HG03565 (cell line): ENCODE measurements around the gene PANX2.

Experiments used
- ATAC-seq: cut with Tn5 transposase; IDR thresholded peaks from one replicate; pipeline ENCODE4 v1.9.1; 2021; ENCODE audit warnings: mild to moderate bottlenecking, moderate library complexity; ENCODE audit not compliant: unreplicated experiment

PANX2 gene

DNA sequence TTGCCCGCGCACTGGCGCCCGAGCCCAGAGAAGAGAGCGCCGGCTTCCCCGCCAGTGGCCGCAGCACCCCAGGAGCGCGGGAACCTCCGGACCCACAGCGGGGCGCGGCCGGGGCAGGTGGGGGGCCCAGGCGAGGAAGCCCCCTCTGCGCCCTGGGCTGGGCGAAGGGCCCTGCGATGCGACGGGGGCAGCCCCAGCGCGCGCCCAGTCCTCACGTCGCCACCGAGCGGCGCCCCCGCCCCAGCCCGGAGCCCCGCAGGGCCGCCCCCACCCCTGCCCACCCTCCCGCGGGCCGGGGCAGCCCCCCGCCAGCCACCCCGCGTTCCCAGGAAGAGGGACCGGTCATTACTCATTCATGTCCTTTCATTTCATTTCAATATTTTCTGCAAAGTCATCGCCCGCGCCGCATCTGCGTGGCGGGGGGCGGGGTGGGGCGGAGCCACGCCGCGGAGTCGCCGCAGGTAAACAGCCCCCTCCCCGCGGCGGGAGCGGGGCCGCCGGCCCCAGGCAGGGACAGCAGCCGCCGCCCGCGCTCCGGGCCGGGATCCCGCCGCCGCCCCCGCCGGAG is 673 bp upstream of the PANX2 start:
- ATAC-seq = no peak

- no peak for ATAC-seq
Measured at GRCh38 chr22:50171319-50171964, 911 bp downstream of the PANX2 start.

- ATAC-seq = no peak
Measured at GRCh38 chr22:50171965-50172421, 1.5 kb downstream of the PANX2 start.

DNA sequence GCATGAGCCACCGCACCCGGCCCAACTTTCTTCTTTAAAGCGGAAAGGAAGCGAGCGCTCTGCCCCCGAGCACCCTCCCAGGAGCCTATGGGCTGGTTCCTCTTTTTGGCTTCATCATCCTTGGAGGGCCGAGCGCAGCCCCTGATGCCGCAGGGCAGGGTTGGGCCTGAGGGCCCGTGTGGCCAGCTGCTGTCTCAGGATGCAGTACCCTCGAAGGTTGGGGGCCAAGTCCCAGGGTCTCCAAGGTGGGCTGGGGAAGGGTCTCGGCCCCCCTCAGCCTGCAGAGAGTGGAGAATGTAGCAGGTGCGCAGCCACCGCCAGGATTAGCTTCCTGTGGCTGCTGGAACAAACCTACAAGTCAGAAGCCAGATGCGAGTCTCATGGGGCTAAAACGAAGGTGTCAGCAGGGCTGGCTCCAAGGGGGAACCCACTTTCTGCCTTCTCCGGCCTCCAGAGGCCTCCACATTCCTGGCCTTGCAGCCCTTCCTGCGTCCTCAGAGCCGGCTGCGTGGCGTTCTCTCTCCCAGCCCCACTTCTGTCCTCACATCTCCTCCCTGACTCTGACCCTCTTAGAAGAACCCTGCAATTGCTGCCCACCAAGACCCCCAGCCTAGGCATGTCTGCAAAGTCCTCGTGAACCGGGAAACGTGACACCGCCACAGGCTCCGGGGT is 2.9 kb downstream of the PANX2 start:
- ATAC-seq = no peak

- no peak for ATAC-seq
Measured at GRCh38 chr22:50173983-50174355, 3.4 kb downstream of the PANX2 start.

DNA sequence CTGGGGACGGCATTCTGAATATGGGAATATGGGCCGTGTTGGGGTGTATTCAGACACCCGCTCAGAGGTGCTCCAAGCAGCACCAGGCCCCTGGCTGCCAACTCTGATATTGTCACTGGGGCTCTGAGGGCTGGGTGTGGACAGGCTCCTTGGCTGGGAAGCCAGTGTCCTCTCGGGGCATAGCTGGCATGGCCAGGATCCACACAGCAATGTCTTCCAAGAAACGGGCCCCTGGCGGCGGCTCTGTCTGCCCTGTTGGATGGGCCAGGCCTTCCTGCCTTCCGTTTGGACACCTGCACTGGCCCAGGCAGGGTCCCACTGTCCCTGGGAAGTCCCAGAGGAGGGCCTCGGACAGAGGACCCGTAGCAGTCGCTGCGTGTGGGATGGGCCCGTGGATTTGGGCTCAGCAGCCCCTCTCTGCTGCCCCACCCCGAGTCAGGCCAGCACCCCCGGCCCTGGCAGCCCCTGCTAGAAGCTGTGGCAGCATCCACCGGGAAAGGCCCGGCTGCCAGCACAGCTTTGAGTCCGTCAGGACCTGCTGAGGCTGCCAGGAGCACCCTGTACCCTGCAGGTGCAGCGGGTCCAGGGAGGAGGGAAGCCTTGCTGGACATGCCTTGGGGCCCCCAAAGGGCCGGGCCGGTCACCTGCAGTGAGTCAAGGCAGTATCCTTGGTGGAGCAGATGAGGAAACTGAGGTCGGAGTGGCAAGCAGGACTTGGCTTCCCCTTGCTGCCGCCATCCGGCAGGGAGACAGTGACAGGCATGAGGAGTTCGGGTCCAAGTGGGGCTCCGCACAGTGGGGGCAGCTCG is 4.1 kb downstream of the PANX2 start:
- ATAC-seq = no peak

GRCh38 chr22:50175191-50175461 is 4.6 kb downstream of the PANX2 start:
- ATAC-seq = no peak

- ATAC-seq = no peak
Measured at GRCh38 chr22:50175921-50176849, 5.7 kb downstream of the PANX2 start.

DNA sequence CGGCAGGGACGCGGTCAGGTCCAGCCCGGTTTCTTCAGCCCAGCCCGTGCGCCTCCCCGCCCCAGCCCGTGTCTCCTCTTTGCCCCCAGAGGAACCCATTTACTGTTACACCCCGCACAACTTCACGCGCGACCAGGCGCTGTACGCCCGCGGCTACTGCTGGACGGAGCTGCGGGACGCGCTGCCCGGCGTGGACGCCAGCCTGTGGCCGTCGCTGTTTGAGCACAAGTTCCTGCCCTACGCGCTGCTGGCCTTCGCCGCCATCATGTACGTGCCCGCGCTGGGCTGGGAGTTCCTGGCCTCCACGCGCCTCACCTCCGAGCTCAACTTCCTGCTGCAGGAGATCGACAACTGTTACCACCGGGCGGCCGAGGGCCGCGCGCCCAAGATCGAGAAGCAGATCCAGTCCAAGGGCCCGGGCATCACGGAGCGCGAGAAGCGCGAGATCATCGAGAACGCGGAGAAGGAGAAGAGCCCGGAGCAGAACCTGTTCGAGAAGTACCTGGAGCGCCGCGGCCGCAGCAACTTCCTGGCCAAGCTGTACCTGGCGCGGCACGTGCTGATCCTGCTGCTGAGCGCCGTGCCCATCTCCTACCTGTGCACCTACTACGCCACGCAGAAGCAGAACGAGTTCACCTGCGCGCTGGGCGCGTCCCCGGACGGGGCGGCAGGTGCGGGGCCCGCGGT is 6.5 kb downstream of the PANX2 start:
- ATAC-seq = no peak

GRCh38 chr22:50177537-50178470 is 7.3 kb downstream of the PANX2 start:
- no peak for ATAC-seq

DNA sequence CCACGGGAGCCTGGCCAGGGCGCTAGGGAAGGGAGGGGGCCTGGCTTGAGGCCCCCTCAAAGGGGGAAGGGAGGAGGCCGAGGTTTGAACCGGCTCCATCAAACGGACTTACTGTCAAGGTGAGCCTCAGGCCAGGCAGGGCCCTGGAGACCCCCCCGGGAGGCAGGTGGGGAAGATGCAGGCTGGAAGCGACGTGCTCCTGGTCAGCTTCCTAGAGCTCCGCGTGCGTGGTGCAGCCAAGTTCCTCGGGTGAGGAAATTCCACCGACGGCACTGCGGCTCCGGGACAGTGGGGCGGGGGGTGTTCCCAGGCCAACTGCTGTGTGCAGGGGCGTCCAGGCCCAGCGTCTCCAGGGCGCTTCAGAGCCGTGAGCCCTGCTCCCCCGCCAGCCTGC is 7.9 kb downstream of the PANX2 start:
- ATAC-seq = no peak

- ATAC-seq = no peak
Measured at GRCh38 chr22:50178871-50179869, 8.6 kb downstream of the PANX2 start.

DNA sequence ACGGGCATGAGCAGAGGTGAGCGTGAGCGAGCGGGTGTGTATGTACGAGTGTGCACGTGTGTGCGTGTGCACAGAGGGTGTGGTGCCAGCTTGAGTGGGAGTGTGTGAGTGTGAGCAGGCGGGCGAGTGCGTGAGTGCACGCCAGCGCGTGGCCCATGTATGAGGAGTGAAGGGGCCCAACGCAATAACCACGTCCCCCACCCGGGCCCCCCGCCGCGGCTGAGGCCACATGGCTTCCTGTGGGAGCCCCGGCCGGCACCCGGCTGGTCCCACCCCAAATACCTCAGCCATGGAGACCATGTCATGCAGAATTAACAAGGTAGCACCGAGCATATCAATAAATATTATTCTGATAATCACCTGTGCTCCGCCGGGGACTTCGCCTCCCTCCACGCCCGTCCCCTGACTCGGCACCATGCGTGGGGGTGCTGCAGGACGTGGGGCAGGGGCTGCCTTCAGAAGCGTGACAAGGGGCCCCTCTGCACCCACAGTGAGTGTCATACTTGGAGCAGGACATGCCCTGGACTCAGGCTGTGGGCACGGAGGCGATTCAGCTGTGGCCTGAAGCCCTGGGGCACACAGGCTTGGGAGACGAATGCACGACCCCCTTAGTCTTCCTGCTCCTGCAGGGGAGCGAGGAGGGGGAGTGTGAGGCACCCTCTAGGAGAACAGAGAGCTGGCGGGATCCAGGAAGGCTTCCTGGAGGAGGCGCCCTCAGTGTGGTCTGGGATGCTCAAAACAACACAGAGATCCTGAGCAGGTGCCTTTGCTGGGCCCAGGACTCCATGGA is 9.6 kb downstream of the PANX2 start:
- ATAC-seq = no peak

DNA sequence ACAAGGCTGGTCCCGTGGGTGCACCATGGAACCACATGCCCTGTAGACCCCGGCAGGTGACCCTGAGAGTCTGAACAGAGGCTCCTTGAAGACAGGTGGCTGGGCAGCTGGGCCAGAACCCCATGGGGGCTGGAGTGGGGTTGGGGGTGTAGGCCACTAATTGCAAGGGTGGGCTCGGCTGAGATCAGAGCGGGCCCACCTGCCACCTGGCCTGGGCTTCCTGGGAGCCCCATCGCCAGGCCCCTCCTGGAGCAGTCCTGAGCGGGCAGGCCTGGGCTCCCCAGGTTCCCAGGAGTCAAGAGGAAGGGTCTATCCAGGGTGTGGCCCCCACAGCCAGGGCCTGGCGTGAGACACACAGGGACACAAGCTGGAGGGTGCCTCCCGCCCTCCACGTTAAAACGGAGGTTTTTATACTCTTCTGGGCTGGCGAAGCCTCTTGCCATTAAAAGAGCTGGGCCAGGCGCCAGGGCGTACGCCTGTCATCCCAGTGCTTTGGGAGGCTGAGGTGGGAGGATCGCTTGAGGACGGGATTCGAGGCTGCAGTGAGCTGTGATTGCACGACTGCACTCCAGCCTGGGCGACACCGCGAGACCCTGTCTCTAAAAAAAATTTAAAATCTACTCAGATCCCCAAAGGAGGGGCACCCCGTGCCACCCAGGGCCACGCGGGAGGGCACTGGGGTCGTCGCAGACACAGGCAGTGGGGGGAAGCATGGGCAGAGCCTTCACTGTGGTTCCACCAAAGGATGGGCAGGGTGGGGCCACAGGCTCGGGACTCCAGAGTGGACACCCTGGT is 10.4 kb downstream of the PANX2 start:
- no peak for ATAC-seq

- ATAC-seq = no peak
Measured at GRCh38 chr22:50182176-50183081, 11.9 kb downstream of the PANX2 start.
